ENCODE data around the gene SEPHS2. TPM values are rescaled to one million over a fixed set of nuclear protein-coding genes. Genes with fewer than 3 reads are reported as not detected.

The SEPHS2 gene
- total RNA-seq, 1 experiment from 2014 or later: 52.6 TPM

DNA sequence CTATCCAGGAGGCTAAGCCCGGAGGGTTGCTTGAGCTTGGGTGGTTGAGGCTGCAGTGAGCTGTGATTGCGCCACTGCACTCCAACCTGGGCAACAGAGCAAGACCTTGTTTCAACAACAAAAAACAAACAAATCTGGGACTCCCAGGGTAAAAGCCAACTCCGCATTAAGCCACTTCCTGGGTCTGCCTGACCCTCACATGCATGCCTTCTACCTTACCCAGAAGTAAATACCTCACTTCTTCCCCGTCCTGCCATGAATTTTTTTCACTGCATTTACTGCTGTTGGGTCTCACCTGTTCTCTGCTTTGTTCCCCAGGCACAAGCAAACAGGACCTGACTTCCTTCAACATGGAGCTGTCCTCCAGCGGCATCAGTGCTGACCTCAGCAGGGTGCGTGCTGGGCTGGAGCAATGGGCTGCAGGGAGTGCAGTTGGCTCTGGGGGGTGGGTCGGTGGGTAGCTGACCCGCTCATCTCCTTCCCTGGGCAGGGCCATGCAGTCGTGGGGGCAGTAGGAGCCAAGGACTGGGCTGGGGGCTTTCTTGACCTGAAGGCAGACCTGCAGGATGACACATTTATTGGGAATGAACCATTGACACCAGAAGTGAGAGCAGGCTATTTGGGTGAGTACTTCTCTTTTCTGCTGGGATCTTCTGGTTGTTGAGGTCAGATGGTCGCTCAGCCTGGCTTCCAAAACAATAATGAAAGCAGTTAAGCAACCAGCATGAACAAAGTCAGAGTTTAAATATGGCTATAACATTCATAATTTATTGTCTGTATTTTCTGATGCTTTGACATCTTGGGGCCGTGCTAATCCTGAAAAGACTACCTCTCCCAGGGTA, 43.3 kb upstream of the SEPHS2 start:
- WGBS (ENCODE audit: extremely low coverage, insufficient read length, low lambda C conversion rate): no CpG with 5 or more reads among the region's 11 CpGs
- no peaks in the 10 kb centered on the region for H3K23me2 ChIP-seq (ENCODE audit: insufficient read length, low read depth, low read length, poor library complexity, severe bottlenecking)
- DNase-seq: peak; percentile 62
- H2BK20ac ChIP-seq (ENCODE audit: low read depth, low read length, poor library complexity, severe bottlenecking): no peak overlapping the region
- Mint-ChIP-seq H3K27me3 (ENCODE audit: low read depth) (peaks cover 10% of the 10 kb centered on the region), H3K9me3 (no peaks in the 10 kb centered on the region; a peak in 3 of 5 replicates), H3K36me3 (ENCODE audit: insufficient read depth in 1 of 3, low read depth in 3 of 3) (no peaks in the 10 kb centered on the region), H3K4me1 (peaks cover 14 to 19% of the 10 kb centered on the region in 2 experiments), H3K4me3 (0 out of 5 replicates have a peak overlapping the region, but pooled peaks of 1 of the 2 experiments have one; percentile 20), H3K27ac (peak overlapping the region in 1 of 3 experiments; percentile 85; a peak in 3 of 7 replicates)
- H2AK5ac ChIP-seq (ENCODE audit: insufficient read length, low read length): no peak overlapping the region
- no peak overlapping the region for H4K8ac ChIP-seq (replicated peaks; ENCODE audit: insufficient read length, low read depth, low read length)
- no peak overlapping the region for H2BK12ac ChIP-seq (ENCODE audit: insufficient read length, low read depth, low read length)
- no peak overlapping the region for H2AFZ ChIP-seq (ENCODE audit: low read length)
- no peak overlapping the region for H2BK120ac ChIP-seq (ENCODE audit: low read depth, low read length, poor library complexity, severe bottlenecking)
- TF ChIP-seq, protein P1, sequence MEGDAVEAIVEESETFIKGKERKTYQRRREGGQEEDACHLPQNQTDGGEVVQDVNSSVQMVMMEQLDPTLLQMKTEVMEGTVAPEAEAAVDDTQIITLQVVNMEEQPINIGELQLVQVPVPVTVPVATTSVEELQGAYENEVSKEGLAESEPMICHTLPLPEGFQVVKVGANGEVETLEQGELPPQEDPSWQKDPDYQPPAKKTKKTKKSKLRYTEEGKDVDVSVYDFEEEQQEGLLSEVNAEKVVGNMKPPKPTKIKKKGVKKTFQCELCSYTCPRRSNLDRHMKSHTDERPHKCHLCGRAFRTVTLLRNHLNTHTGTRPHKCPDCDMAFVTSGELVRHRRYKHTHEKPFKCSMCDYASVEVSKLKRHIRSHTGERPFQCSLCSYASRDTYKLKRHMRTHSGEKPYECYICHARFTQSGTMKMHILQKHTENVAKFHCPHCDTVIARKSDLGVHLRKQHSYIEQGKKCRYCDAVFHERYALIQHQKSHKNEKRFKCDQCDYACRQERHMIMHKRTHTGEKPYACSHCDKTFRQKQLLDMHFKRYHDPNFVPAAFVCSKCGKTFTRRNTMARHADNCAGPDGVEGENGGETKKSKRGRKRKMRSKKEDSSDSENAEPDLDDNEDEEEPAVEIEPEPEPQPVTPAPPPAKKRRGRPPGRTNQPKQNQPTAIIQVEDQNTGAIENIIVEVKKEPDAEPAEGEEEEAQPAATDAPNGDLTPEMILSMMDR (conservative IDR thresholded peaks at IDR 0.05): no peak
- no peak overlapping the region for H4K91ac ChIP-seq (ENCODE audit: insufficient read length, low read depth, low read length)
- no peak overlapping the region for H3K56ac ChIP-seq (ENCODE audit: insufficient read length, low read depth, low read length)
- no peak overlapping the region for H3K27ac ChIP-seq (ENCODE audit: insufficient read length, low read depth, low read length)
- H3K9me3 ChIP-seq (ENCODE audit: control insufficient read depth, low read depth, low read length): no peaks in the 10 kb centered on the region
- H3K4me1 ChIP-seq (ENCODE audit: insufficient read depth, low read length): no peaks in the 10 kb centered on the region; the same call in 1 of the 2 replicates
- H3T11ph ChIP-seq (ENCODE audit: low read length): no peak overlapping the region
- no peaks in the 10 kb centered on the region for H3K79me1 ChIP-seq (ENCODE audit: insufficient read depth, low read depth, low read length, poor library complexity, severe bottlenecking)
- H3K79me2 ChIP-seq (ENCODE audit: insufficient read depth, low read length): no peaks in the 10 kb centered on the region
- no peak overlapping the region for H3K4ac ChIP-seq (ENCODE audit: low read depth, low read length)
- no peak overlapping the region for H4K5ac ChIP-seq (ENCODE audit: insufficient read length, low read depth, low read length)
- no peak overlapping the region for H3K18ac ChIP-seq (ENCODE audit: insufficient read length, low read depth, low read length)
- H2BK15ac ChIP-seq (ENCODE audit: low read depth, low read length): no peak overlapping the region
- no peak overlapping the region for H3K4me2 ChIP-seq (ENCODE audit: insufficient read depth, insufficient read length, low read length)
- H3K27me3 ChIP-seq (ENCODE audit: insufficient read depth, low read length): no peaks in the 10 kb centered on the region
- no peak overlapping the region; the same call in 1 of the 2 replicates for H3K14ac ChIP-seq (ENCODE audit: insufficient read depth, low read length)
- no peak overlapping the region for H2BK5ac ChIP-seq (ENCODE audit: insufficient read length, low read length)
- H3K9ac ChIP-seq (ENCODE audit: extremely low read depth, insufficient read length, low read length): no peak overlapping the region
- H3K23ac ChIP-seq (ENCODE audit: insufficient read length, low read depth, low read length): no peak overlapping the region
- H4K20me1 ChIP-seq (ENCODE audit: control insufficient read depth, insufficient read depth, insufficient read length): no peaks in the 10 kb centered on the region
